ENCODE results near the gene CAMK2G. TPM values are rescaled to one million over a fixed set of nuclear protein-coding genes. Genes with fewer than 3 reads are reported as not detected.
"Not testable (repeated sequence)": the region's sequence is repeated elsewhere in the genome, so short reads cannot be mapped to it uniquely, and the experiment has no call there.

Gene CAMK2G
- total RNA-seq, 2 donors from 2014 or later = 26.2 to 39.7 TPM

GRCh38 chr10:73840056-73840402 is 34.3 kb downstream of the CAMK2G start:
- Mint-ChIP-seq H3K27ac (peak overlapping the region in 1 of 2 donors; percentile 45), H3K9me3 (no peaks in the 10 kb centered on the region), H3K36me3 (no peaks in the 10 kb centered on the region)
- no peak for DNase-seq (ENCODE audit: low spot score in 2 of 2)
- no peak for ATAC-seq

GRCh38 chr10:73839276-73839966 is 34.9 kb downstream of the CAMK2G start:
- no peak for DNase-seq (ENCODE audit: low spot score in 2 of 2)
- Mint-ChIP-seq H3K9me3 (no peaks in the 10 kb centered on the region), H3K36me3 (no peaks in the 10 kb centered on the region), H3K27ac (no peak overlapping the region)
- no peak for ATAC-seq

DNA sequence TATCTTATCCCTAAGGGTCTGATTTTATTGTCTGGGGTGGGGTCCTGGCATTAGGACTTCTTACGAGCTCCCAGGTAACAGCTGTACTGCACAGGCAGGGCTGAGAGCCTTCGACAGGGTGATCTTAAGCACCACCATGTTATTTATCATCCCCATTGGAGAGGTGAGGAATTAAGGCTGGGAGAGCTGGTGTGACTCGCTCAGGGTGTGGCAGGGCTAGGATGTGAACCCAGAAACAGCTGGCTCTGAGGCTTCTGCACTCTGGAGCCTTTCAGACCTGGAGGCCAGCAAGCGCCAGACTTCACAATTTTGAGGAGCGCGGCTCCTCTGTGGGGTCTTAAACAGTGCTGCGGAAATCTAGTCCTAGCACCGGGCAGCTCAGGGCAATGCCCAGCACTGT is 35.5 kb downstream of the CAMK2G start:
- DNase-seq (ENCODE audit: low spot score in 2 of 2) = no peak
- Mint-ChIP-seq H3K36me3 (no peaks in the 10 kb centered on the region), H3K9me3 (no peaks in the 10 kb centered on the region), H3K27ac (no peak overlapping the region)
- no peak for ATAC-seq

DNA sequence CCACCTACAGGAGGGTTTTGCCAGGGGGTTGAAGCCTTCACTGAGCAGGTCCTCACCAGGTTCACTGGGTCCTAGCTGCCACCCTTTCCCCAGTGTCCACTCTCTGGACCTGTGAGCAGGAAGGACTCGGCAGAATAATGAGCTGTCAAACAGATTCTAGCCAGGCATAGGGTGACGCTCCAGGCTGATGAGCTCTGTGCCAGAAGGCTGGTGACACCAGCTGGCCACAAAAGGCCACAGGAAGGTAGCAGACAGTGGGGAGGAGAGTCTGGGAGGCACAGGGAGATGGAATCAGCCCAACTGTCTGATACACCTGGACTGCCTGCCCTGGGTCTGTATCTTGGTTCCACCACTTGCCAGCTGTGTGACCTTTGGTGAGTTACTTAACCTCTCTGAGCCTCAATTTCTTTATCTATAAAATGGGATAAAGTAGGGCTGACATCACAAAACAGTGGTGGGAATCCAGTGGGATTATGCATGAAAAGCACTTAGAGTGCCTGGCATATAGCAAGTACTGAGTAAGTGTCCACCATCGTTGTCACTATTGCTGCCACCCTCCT is 36.3 kb downstream of the CAMK2G start:
- ATAC-seq (no peak), DNase-seq (ENCODE audit: low spot score in 2 of 2) (no peak)
- Mint-ChIP-seq H3K9me3 (no peaks in the 10 kb centered on the region), H3K36me3 (no peaks in the 10 kb centered on the region), H3K27ac (no peak overlapping the region)

DNA sequence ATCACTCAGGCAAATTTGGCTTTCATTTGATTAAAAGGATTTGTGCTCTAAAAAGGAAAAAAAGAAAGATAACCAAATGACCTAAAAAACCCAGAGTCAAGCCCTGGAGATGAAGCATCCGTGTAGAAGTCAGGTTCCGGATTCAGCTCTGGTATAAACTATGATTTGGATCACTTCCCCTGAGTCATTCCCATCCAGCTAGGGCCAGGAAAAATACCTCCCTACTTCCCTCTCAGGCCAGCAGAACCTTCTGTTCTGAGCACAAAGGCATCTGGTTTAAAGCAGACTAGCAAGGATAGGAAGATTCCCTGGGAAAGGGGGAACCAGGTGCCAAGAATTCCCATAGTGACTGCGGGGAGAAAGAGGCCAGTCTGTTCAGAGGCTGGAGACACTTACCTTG is 37.3 kb downstream of the CAMK2G start:
- DNase-seq (ENCODE audit: low spot score in 2 of 2) (no peak), ATAC-seq (no peak)
- Mint-ChIP-seq H3K27ac (no peak overlapping the region), H3K9me3 (no peaks in the 10 kb centered on the region), H3K36me3 (no peaks in the 10 kb centered on the region)

DNA sequence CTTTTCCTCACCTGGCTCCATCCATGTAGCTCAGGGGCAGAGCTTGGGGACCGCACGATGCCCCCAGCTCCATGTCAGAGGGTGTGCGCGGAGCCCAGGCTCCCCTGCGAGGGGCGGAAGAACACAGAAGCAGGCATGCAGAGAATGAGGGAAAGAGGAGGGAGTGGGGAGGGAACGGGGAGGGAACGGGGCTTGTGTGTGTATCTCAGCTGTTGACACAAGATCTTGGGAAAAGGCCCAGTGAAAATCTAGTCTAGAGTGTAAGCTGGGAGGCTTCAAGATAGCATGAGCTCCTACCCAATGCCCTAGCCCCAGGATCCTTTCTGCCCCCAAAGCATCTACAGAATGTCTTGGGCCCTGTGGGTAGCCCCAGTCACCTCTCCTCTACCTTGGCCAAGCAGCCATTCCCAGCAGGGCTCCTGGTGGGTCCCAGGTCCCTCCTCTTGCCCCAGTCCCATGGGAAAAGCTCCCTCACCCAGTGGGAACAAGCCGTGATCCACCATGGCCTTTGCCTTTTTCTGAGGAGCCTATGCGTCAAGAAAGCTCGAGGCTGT is 37.9 kb downstream of the CAMK2G start:
- no peak for DNase-seq (ENCODE audit: low spot score in 2 of 2)
- H3K9me3 Mint-ChIP-seq = no peaks in the 10 kb centered on the region
- no peak for ATAC-seq

GRCh38 chr10:73829090-73829489 is 45.3 kb downstream of the CAMK2G start:
- H3K27ac Mint-ChIP-seq; DNase-seq (ENCODE audit: low spot score in 2 of 2); H3K9me3 Mint-ChIP-seq; ATAC-seq; H3K36me3 Mint-ChIP-seq: not testable (repeated sequence)

More for the DNA sequence above, 37.9 kb downstream of the CAMK2G start:
- peak overlapping the region in 1 of 2 donors; percentile 1 for H3K27ac Mint-ChIP-seq
- H3K36me3 Mint-ChIP-seq = no peaks in the 10 kb centered on the region

DNA sequence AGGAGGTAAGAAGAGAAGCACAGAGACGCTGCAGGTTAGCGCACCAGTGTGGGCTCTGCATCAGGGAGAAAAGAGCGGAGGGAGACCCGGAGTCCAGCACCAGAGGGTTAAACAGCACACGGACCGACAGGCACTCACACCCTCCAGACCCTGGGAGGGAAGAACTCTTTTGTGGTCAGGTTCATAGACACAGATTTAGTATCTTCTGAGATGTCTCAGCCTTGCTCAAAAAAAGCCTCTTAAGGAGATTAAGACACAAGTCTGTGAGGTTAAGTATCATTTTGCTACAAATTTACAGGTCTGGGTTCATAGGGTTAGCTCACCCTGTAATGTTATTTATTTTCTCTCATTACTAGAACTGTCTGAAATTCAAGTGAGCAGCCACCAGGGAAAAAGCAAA is 46.2 kb downstream of the CAMK2G start:
- Mint-ChIP-seq H3K36me3 (no peaks in the 10 kb centered on the region), H3K9me3 (no peaks in the 10 kb centered on the region), H3K27ac (no peak overlapping the region)
- ATAC-seq = no peak
- DNase-seq (ENCODE audit: low spot score in 2 of 2) = no peak

DNA sequence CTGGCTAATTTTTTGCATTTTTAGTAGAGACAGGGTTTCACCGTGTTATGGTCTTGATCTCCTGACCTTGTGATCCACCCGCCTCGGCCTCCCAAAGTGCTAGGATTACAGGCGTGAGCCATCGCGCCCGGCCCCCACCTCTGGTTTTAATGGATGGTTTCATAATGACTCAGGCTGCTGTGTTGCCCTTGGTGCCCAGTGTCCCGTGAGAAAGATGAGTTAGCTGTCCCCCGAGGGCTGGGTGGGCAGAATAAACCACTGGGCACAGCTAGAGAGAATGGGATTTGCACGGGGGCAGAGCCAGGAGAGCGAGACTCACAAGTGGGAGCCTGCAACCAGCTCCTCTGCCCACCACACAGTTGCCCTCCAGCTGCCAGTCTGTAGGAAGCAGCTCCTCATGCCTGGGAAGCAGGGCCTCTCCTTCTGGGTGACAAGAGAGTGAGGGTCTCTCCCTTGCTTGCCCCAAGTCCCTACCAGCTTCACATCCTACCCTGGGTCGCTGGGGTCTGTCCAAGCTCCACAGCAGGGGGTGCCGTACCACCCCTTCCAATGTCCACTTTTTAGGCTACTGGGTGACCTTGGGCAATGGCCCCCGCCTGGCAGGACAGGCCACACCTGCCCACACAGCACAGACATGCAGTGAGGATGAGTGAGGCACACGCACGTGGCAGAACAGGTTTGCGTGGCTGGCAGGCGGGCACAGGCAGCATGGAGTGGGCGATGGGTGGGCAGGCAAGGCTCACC is 46.8 kb downstream of the CAMK2G start:
- no peaks in the 10 kb centered on the region for H3K9me3 Mint-ChIP-seq
- H3K27ac Mint-ChIP-seq = peak overlapping the region in 1 of 2 donors; percentile 60
- H3K36me3 Mint-ChIP-seq = no peaks in the 10 kb centered on the region
- DNase-seq (ENCODE audit: low spot score in 2 of 2) = no peak
- no peak for ATAC-seq

- no peak for ATAC-seq
- H3K27ac Mint-ChIP-seq = peak overlapping the region; percentile 79 to 80
- H3K9me3 Mint-ChIP-seq = no peaks in the 10 kb centered on the region
- no peak for DNase-seq (ENCODE audit: low spot score in 2 of 2)
- no peaks in the 10 kb centered on the region for H3K36me3 Mint-ChIP-seq
Observed at GRCh38 chr10:73824146-73824725, 50.1 kb downstream of the CAMK2G start.

DNA sequence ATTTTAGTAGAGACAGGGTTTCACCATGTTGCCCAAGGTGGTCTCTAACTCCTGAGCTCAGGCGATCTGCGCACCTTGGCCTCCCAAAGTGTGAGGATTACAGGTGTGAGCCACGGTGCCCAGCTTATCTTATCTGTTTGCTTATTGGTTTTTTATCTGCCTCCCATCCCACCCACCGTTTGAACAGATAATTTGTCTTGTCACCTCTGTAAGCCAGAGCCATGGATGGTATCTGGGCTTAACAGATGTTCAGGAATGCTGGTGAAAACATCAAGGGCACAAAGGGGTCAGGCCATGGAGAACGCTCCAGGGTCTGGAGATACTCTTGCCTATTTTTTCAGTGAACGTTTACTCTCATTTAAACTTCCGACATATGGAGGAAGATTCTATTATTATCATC is 51.0 kb downstream of the CAMK2G start:
- DNase-seq (ENCODE audit: low spot score in 2 of 2) (no peak), ATAC-seq (no peak)
- no peak overlapping the region for H3K27ac Mint-ChIP-seq
- no peaks in the 10 kb centered on the region for H3K36me3 Mint-ChIP-seq
- no peaks in the 10 kb centered on the region for H3K9me3 Mint-ChIP-seq

DNA sequence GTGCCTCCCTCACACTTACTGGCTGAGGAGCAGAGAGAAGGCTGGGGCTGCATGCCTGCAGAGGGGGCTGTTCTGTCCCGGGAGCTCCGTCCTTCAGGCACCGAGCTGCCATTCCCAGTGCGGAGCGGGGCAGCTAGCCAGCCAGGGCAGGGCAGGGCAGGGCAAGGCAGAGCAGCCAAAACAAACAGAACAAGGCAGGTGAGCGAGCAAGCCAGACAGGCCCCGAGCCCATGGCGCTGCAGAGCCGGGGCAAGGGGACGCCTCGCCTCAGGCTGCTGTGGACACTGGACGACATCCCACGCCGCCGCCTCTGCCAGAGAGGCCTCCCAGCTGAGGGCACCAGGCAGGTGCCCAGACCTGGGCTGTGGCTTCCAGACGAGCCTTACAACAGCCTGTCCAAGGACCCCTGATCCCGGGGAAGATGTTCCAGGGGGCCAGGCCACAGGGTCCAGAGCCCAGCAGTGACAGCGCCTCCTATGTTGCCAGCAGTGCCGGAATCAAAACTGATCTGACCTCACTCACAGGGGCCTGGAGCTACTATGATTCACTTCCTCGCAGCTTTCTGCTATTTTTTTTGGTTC is 54.8 kb downstream of the CAMK2G start:
- Mint-ChIP-seq H3K36me3 (no peaks in the 10 kb centered on the region), H3K9me3 (no peaks in the 10 kb centered on the region), H3K27ac (peak overlapping the region in 1 of 2 donors; percentile 90)
- DNase-seq (ENCODE audit: low spot score in 2 of 2) = peak in 1 of 2 donors; percentile 57
- ATAC-seq = peak in 1 of 2 donors; percentile 9

GRCh38 chr10:73819081-73819480 is 55.3 kb downstream of the CAMK2G start:
- Mint-ChIP-seq H3K27ac (peak overlapping the region in 1 of 2 donors; percentile 57), H3K9me3 (no peaks in the 10 kb centered on the region)

DNA sequence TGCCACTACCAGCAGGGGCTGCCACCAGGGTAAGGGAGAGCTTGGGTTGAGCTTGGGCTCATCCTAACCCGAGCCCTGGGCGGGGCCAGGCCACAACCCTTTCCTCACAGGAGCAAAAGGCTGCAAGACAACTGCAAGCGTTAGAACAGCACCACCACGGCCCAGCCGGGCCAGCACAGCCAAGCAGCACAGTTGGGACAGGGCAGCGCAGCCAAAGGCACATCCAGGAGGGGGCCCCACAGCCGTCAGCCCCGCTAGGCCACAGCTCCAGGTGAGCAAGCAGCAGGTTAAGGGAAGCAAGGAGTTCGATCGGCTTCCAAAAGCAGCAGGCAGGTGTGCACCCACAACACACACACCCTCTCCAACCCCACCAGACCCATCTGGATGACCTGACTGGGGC is 56.0 kb downstream of the CAMK2G start:
- Mint-ChIP-seq H3K36me3 (no peaks in the 10 kb centered on the region), H3K9me3 (no peaks in the 10 kb centered on the region), H3K27ac (peak overlapping the region; percentile 33 to 67)
- DNase-seq (ENCODE audit: low spot score in 2 of 2) (no peak), ATAC-seq (no peak)

More at GRCh38 chr10:73819081-73819480, 55.3 kb downstream of the CAMK2G start:
- DNase-seq (ENCODE audit: low spot score in 2 of 2) (no peak), ATAC-seq (no peak)
- no peaks in the 10 kb centered on the region for H3K36me3 Mint-ChIP-seq

- peaks cover 0 to 5% of the 10 kb centered on the region in 2 donors for H3K36me3 Mint-ChIP-seq
- H3K27ac Mint-ChIP-seq = peak overlapping the region; percentile 33 to 67
- DNase-seq (ENCODE audit: low spot score in 2 of 2) = no peak
- H3K9me3 Mint-ChIP-seq = no peaks in the 10 kb centered on the region
- ATAC-seq = no peak
Observed at GRCh38 chr10:73817826-73818225, 56.5 kb downstream of the CAMK2G start.

DNA sequence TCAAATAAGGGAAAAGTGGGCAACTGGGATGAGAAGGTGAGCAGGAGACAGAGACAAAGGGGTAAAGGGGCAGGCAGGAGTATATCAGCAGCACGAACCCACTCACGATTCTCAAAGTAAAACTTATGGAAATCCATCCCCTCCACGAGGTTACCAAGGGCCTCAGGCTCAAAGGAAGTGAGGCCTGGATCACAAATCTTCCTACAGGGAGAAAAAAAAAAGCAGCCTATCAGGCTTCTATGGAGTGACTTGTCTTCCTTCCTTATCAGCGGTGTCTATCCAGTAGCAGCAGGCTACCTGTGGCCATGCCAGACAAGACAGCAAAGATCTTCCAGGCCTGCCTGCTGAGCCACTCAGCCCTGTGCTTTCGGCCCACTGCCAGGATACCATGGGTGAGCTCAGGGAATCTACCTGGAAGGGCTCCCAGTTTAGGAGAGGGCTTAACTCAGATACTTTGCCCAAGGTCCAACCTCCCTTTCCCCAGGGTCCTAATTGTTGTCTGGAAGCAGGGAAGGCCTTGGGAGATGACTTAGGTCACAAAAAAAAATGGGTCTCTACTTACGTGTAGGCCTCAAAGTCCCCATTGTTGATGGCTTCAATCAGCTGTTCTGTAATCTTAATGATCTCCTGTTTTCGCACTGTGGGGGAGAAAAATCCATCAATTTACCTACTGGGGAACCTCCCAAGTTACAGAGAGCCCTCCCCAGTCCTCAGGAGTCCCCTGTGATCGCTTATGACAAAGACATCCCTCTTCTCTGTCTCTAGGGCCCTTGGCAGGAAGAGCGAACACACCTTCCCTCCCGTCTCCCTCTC is 57.2 kb downstream of the CAMK2G start:
- peaks cover 0 to 9% of the 10 kb centered on the region in 2 donors for H3K36me3 Mint-ChIP-seq
- DNase-seq (ENCODE audit: low spot score in 2 of 2) = no peak
- H3K9me3 Mint-ChIP-seq = no peaks in the 10 kb centered on the region
- ATAC-seq = no peak
- peak overlapping the region; percentile 55 to 88 for H3K27ac Mint-ChIP-seq
